ENCODE data around the gene TBC1D16.
"Not testable (repeated sequence)": the region's sequence is repeated elsewhere in the genome, so short reads cannot be mapped to it uniquely, and the experiment has no call there.

TBC1D16 gene

GRCh38 chr17:80055597-80055996 is 19.9 kb upstream of the TBC1D16 start:
- in situ Hi-C loops (cut with HindIII; ENCODE audit: low sequenced_read_pairs): loop anchor here (25.0 kb wide), 1 partner anchor 332 kb away; no protein-coding TSS in a partner anchor

- in situ Hi-C loops (cut with HindIII; ENCODE audit: low sequenced_read_pairs): loop anchor here (25.0 kb wide), 1 partner anchor 334 kb away; no protein-coding TSS in a partner anchor
These were observed 17.4 kb upstream of the TBC1D16 start for GRCh38 chr17:80053102-80053501.

GRCh38 chr17:80051681-80052080 is 16.0 kb upstream of the TBC1D16 start:
- in situ Hi-C loops (cut with HindIII; ENCODE audit: low sequenced_read_pairs): loop anchor here (25.0 kb wide), 1 partner anchor 336 kb away; no protein-coding TSS in a partner anchor

- in situ Hi-C loops (cut with HindIII; ENCODE audit: low sequenced_read_pairs): loop anchor here (25.0 kb wide), 1 partner anchor 337 kb away; no protein-coding TSS in a partner anchor
These were observed 15.0 kb upstream of the TBC1D16 start for GRCh38 chr17:80050706-80051105.

GRCh38 chr17:80049986-80050385 is 14.3 kb upstream of the TBC1D16 start:
- in situ Hi-C loops (cut with HindIII; ENCODE audit: low sequenced_read_pairs): loop anchor here (25.0 kb wide), 1 partner anchor 337 kb away; no protein-coding TSS in a partner anchor

- in situ Hi-C loops (cut with HindIII; ENCODE audit: low sequenced_read_pairs): no loop called here
These were observed 11.5 kb upstream of the TBC1D16 start for GRCh38 chr17:80047176-80047575.

- in situ Hi-C loops (cut with HindIII; ENCODE audit: low sequenced_read_pairs): not testable (repeated sequence)
These were observed 11.0 kb upstream of the TBC1D16 start for GRCh38 chr17:80046709-80047108.

- in situ Hi-C loops (cut with HindIII; ENCODE audit: low sequenced_read_pairs): no loop called here
These were observed 10.0 kb upstream of the TBC1D16 start for GRCh38 chr17:80045703-80046102.

- in situ Hi-C loops (cut with HindIII; ENCODE audit: low sequenced_read_pairs): no loop called here
These were observed 8.3 kb upstream of the TBC1D16 start for GRCh38 chr17:80043963-80044362.

GRCh38 chr17:80036715-80037477 is 1.2 kb upstream of the TBC1D16 start:
- in situ Hi-C loops (cut with HindIII; ENCODE audit: low sequenced_read_pairs): no loop called here

GRCh38 chr17:80035937-80036714 is 454 bp upstream of the TBC1D16 start, which contains the start of gene CCDC40:
TSS of gene CCDC40 (plus strand) at chr17:80036642. CDS start at chr17:80036663, 21 bp downstream.
- in situ Hi-C loops (cut with HindIII; ENCODE audit: low sequenced_read_pairs): no loop called here

- in situ Hi-C loops (cut with HindIII; ENCODE audit: low sequenced_read_pairs): no loop called here
These were observed 633 bp downstream of the TBC1D16 start for GRCh38 chr17:80034791-80035686.

- in situ Hi-C loops (cut with HindIII; ENCODE audit: low sequenced_read_pairs): no loop called here
These were observed 1.8 kb downstream of the TBC1D16 start for GRCh38 chr17:80033840-80034239.

GRCh38 chr17:80032614-80033171 is 3.0 kb downstream of the TBC1D16 start:
- in situ Hi-C loops (cut with HindIII; ENCODE audit: low sequenced_read_pairs): no loop called here

GRCh38 chr17:80031691-80032430 is 3.8 kb downstream of the TBC1D16 start:
- in situ Hi-C loops (cut with HindIII; ENCODE audit: low sequenced_read_pairs): no loop called here

GRCh38 chr17:80030730-80031410 is 4.8 kb downstream of the TBC1D16 start:
- in situ Hi-C loops (cut with HindIII; ENCODE audit: low sequenced_read_pairs): no loop called here

- in situ Hi-C loops (cut with HindIII; ENCODE audit: low sequenced_read_pairs): no loop called here
These were observed 6.3 kb downstream of the TBC1D16 start for GRCh38 chr17:80029258-80029974.

- in situ Hi-C loops (cut with HindIII; ENCODE audit: low sequenced_read_pairs): no loop called here
These were observed 7.6 kb downstream of the TBC1D16 start for GRCh38 chr17:80028030-80028429.
